Uterus (tissue), 2 donors: Measurements from ENCODE around the gene DOCK1.

Experiments used
- CTCF ChIP-seq, 4 experiments: fragments of 200-600 bp in 2 of 4; fragments of 450-650 bp in 2 of 4; sonication (generic) in 2 of 4; IDR thresholded peaks; one replicate each; pipeline ENCODE4 v1.5.1; 2016 to 2019; ENCODE audit warnings: antibody characterized with exemption in 4 of 4, mild to moderate bottlenecking in 2 of 4, moderate library complexity in 1 of 4
- POLR2A ChIP-seq, 2 donors: fragments of 450-650 bp; IDR thresholded peaks; one replicate each; pipeline ENCODE4 v1.6.1; 2016; ENCODE audit warnings: antibody characterized with exemption in 2 of 2, mild to moderate bottlenecking in 1 of 2, moderate library complexity in 1 of 2

GRCh38 chr10:127459918-127460317 is 554.7 kb downstream of the DOCK1 start:
- TF ChIP-seq CTCF (IDR thresholded peaks at IDR 0.05) (no peak), POLR2A (IDR thresholded peaks at IDR 0.05) (no peak)
